ENCODE results near the gene LIX1L. TPM values are rescaled to one million over a fixed set of nuclear protein-coding genes. Genes with fewer than 3 reads are reported as not detected.

LIX1L gene
- total and polyA plus RNA-seq, 2 donors (not counting 1 experiment from before 2014, with no cell fraction given), result 14.4 to 31.7 TPM

GRCh38 chr1:145983206-145983675 lies 25.4 kb upstream of the LIX1L start:
- no peak overlapping the region for H3K4me3 ChIP-seq (ENCODE audit: control extremely low read depth in 1 of 5, extremely low read depth in 1 of 5, insufficient read depth in 1 of 5, low read depth in 2 of 5, low read length in 4 of 5)
- CTCF ChIA-PET, result interaction anchor here (0.8 to 9.5 kb wide), 4 partner anchors 11 to 53 kb away, joined by 3 to 361 read pairs (median 144); partner anchors contain the start of genes ANKRD34A, POLR3GL and TXNIP

More at GRCh38 chr1:145983206-145983675, 25.4 kb upstream of the LIX1L start:
- ATAC-seq (ENCODE audit: low read depth), result no peak
- TF ChIP-seq CTCF (IDR thresholded peaks at IDR 0.05), result no peak
- TF ChIP-seq EZH2 (IDR thresholded peaks at IDR 0.05; ENCODE audit: borderline replicate concordance, insufficient read depth, low read depth, low read length, poor library complexity, severe bottlenecking), result no peak
- H3K4me1 ChIP-seq (ENCODE audit: control insufficient read depth in 2 of 2, insufficient read depth in 2 of 2, low read length in 2 of 2), result peaks cover 82 to 83% of the 10 kb centered on the region in 2 donors
- no peak overlapping the region for H2AFZ ChIP-seq (ENCODE audit: insufficient read depth, low read depth, low read length, poor library complexity, severe bottlenecking)
- peak overlapping the region; percentile 31 for H3K4me2 ChIP-seq (replicated peaks; ENCODE audit: low read depth, low read length, poor library complexity, severe bottlenecking)
- no peak for DNase-seq
- H3K27ac Mint-ChIP-seq, result no peak overlapping the region
- peaks cover 59% of the 10 kb centered on the region for H3K4me1 Mint-ChIP-seq
- intact Hi-C loops (cut with micrococcal nuclease), result no loop called here
- H3K9me3 Mint-ChIP-seq (ENCODE audit: insufficient read depth), result no peaks in the 10 kb centered on the region
- no peaks in the 10 kb centered on the region for H3K27me3 Mint-ChIP-seq
- H3K79me2 ChIP-seq (ENCODE audit: control insufficient read depth, insufficient read depth, low read length), result peaks cover 40% of the 10 kb centered on the region
- H3K4me3 Mint-ChIP-seq, result peak overlapping the region; percentile 14
- POLR2A ChIA-PET, result interaction anchor here (1.5 to 6.4 kb wide), 3 partner anchors 8 to 13 kb away, joined by 3 to 43 read pairs (median 4); partner anchors contain the start of gene TXNIP
- H3K27ac ChIP-seq (ENCODE audit: low read length in 2 of 2), result peak overlapping the region; percentile 35 to 97
- WGBS (ENCODE audit: insufficient coverage), result 100% methylated on average over 1 of the region's 1 CpG
- no peaks in the 10 kb centered on the region for H3K36me3 ChIP-seq (replicated peaks in 1 of 2; ENCODE audit: control extremely low read depth in 1 of 2, control insufficient read depth in 1 of 2, extremely low read depth in 1 of 2, insufficient read depth in 2 of 2, low read length in 1 of 2)
- H3K9ac ChIP-seq (ENCODE audit: low read length), result no peak overlapping the region
- H4K20me1 ChIP-seq (ENCODE audit: control insufficient read depth, insufficient read depth, low read length, poor library complexity, severe bottlenecking), result no peaks in the 10 kb centered on the region
- H3K9me3 ChIP-seq (ENCODE audit: control extremely low read depth in 1 of 3, control insufficient read depth in 2 of 3, insufficient read depth in 1 of 3, low read length in 2 of 3), result no peaks in the 10 kb centered on the region
- H3K27me3 ChIP-seq (replicated peaks in 1 of 4; ENCODE audit: control extremely low read depth in 1 of 4, control insufficient read depth in 3 of 4, insufficient read depth in 4 of 4, low read length in 3 of 4), result no peaks in the 10 kb centered on the region
